IPS-NIHi11 (cell line): ENCODE data around the gene GALP.
"Not testable (repeated sequence)": the region's sequence is repeated elsewhere in the genome, so short reads cannot be mapped to it uniquely, and the experiment has no call there.

Source experiments
- DNase-seq: peaks from one replicate; pipeline ENCODE4 v3.0.0; 2012; ENCODE audit warnings: mixed read lengths, low spot score

Gene GALP

GRCh38 chr19:56148096-56148495 lies 27.7 kb upstream of the GALP start:
- no peak for DNase-seq

GRCh38 chr19:56148955-56149655 lies 26.7 kb upstream of the GALP start:
- DNase-seq: not testable (repeated sequence)

GRCh38 chr19:56149656-56150038 lies 26.2 kb upstream of the GALP start:
- DNase-seq: no peak

GRCh38 chr19:56150358-56150757 lies 25.4 kb upstream of the GALP start:
- DNase-seq: no peak

- DNase-seq: no peak
These were observed 23.2 kb upstream of the GALP start for GRCh38 chr19:56152644-56153043.

- DNase-seq: peak; percentile 74
These were observed 22.3 kb upstream of the GALP start for GRCh38 chr19:56153507-56153906.

GRCh38 chr19:56155124-56155687 lies 20.6 kb upstream of the GALP start:
- DNase-seq: peak; percentile 85

- no peak for DNase-seq
These were observed 19.0 kb upstream of the GALP start for GRCh38 chr19:56156768-56157167.

GRCh38 chr19:56158170-56158757 lies 17.5 kb upstream of the GALP start:
- DNase-seq: no peak

- no peak for DNase-seq
These were observed 16.7 kb upstream of the GALP start for GRCh38 chr19:56159009-56159559.

- no peak for DNase-seq
These were observed 16.1 kb upstream of the GALP start for GRCh38 chr19:56159622-56160271.

- DNase-seq: no peak
These were observed 14.3 kb upstream of the GALP start for GRCh38 chr19:56161534-56161933.

GRCh38 chr19:56162258-56162657 lies 13.6 kb upstream of the GALP start:
- no peak for DNase-seq

- no peak for DNase-seq
These were observed 12.7 kb upstream of the GALP start for GRCh38 chr19:56163097-56163496.

GRCh38 chr19:56167064-56167578 lies 8.7 kb upstream of the GALP start:
- peak; percentile 80 for DNase-seq

- DNase-seq: no peak
These were observed 5.5 kb upstream of the GALP start for GRCh38 chr19:56170261-56170660.

- DNase-seq: no peak
These were observed 1.7 kb upstream of the GALP start for GRCh38 chr19:56174086-56174485.

- no peak for DNase-seq
These were observed 1.3 kb upstream of the GALP start for GRCh38 chr19:56174550-56174949.

- DNase-seq: not testable (repeated sequence)
These were observed 502 bp downstream of the GALP start for GRCh38 chr19:56176310-56176709.

GRCh38 chr19:56176881-56177280 lies 1.1 kb downstream of the GALP start:
- DNase-seq: no peak

- no peak for DNase-seq
These were observed 1.9 kb downstream of the GALP start for GRCh38 chr19:56177564-56178243.

- DNase-seq: no peak
These were observed 14.0 kb downstream of the GALP start for GRCh38 chr19:56189785-56190184.
